SK-N-SH treated with all-trans-retinoic acid at 6 μM for 48 hours (cell line): ENCODE data around the gene RRAS.

ENCODE experiments used
- OSR1 ChIP-seq: fragments of 250-450 bp; sonication (Bioruptor Pico); IDR thresholded peaks from 2 replicates; pipeline ENCODE4 v1.8.0; 2022; ENCODE audit warnings: moderate library complexity, mild to moderate bottlenecking, inconsistent platforms
- PPARA ChIP-seq: fragments of 250-450 bp; sonication (Bioruptor Pico); IDR thresholded peaks from 2 replicates; pipeline ENCODE4 v1.5.0; 2020; ENCODE audit warnings: mild to moderate bottlenecking, borderline replicate concordance
- SNAI2 ChIP-seq: fragments of 250-450 bp; sonication (Bioruptor Pico); IDR thresholded peaks from 2 replicates; pipeline ENCODE4 v1.5.0; 2020; ENCODE audit warnings: mild to moderate bottlenecking, moderate library complexity
- ZC3H10 ChIP-seq: fragments of 250-450 bp; sonication (Bioruptor Pico); IDR thresholded peaks from 2 replicates; pipeline ENCODE4 v1.5.1; 2021; ENCODE audit warnings: mild to moderate bottlenecking, moderate library complexity
- ZFP30 ChIP-seq: fragments of 450-650 bp; formaldehyde crosslinking; IDR thresholded peaks from 2 replicates; pipeline ENCODE4 v1.5.0; 2022; ENCODE audit warnings: mild to moderate bottlenecking, moderate library complexity
- TF ChIP-seq, protein P1 (sequence below): fragments of 250-450 bp; sonication (Bioruptor Pico); IDR thresholded peaks from 2 replicates; pipeline ENCODE4 v1.5.1; 2021; ENCODE audit warnings: mild to moderate bottlenecking, moderate library complexity
- TF ChIP-seq, protein P2 (sequence below): fragments of 250-450 bp; sonication (Bioruptor Pico); IDR thresholded peaks from 2 replicates; pipeline ENCODE4 v1.5.1; 2020; ENCODE audit warnings: low read depth, mild to moderate bottlenecking, moderate library complexity
- TF ChIP-seq, protein P3 (sequence below): fragments of 250-450 bp; sonication (Bioruptor Pico); IDR thresholded peaks from 2 replicates; pipeline ENCODE4 v1.8.0; 2020; ENCODE audit warnings: mild to moderate bottlenecking, moderate library complexity, borderline replicate concordance

DNA sequence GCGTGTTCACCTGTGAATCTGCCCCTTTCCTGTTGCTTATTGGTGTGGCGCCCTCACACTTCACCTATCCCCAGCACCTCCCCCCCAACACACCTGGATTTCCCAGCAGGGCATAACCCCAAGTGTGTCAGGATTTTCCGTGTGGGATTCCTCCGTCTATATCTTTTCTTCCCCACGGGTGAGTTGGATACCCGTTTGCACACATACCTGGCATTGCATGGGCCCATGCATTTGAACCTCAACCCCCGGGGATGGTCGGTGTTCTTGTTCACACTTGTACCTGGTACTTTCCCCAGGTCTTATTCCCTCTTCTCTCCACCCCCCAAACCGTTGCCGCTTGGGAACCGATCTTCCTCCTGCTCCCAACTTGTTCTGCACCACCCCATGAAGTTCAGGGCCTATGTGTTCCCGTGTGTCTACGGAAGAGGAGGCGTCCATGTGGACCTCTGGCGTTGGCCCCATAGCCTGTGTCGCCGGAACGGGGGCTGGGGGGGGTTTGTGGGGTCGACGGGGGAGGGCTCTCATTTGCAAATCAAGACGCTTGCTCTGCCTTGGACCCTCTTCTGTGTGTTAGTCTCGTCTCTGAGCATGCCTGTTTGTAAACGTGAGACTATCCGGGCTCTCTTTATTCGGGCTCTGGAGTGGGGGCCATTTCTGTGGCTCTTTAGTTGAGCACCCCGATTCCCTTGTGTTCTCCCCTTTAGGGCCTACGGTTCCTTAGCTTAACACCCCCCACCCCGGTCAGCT, 47.3 kb downstream of the RRAS start:
- TF ChIP-seq, protein P1, sequence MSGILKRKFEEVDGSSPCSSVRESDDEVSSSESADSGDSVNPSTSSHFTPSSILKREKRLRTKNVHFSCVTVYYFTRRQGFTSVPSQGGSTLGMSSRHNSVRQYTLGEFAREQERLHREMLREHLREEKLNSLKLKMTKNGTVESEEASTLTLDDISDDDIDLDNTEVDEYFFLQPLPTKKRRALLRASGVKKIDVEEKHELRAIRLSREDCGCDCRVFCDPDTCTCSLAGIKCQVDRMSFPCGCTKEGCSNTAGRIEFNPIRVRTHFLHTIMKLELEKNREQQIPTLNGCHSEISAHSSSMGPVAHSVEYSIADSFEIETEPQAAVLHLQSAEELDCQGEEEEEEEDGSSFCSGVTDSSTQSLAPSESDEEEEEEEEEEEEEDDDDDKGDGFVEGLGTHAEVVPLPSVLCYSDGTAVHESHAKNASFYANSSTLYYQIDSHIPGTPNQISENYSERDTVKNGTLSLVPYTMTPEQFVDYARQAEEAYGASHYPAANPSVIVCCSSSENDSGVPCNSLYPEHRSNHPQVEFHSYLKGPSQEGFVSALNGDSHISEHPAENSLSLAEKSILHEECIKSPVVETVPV = no peak
- TF ChIP-seq, protein P2, sequence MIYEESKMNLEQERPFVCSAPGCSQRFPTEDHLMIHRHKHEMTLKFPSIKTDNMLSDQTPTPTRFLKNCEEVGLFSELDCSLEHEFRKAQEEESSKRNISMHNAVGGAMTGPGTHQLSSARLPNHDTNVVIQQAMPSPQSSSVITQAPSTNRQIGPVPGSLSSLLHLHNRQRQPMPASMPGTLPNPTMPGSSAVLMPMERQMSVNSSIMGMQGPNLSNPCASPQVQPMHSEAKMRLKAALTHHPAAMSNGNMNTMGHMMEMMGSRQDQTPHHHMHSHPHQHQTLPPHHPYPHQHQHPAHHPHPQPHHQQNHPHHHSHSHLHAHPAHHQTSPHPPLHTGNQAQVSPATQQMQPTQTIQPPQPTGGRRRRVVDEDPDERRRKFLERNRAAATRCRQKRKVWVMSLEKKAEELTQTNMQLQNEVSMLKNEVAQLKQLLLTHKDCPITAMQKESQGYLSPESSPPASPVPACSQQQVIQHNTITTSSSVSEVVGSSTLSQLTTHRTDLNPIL = no peak
- TF ChIP-seq ZC3H10 = no peak
- TF ChIP-seq PPARA (CRISPR knock-in tag) = no peak
- TF ChIP-seq OSR1 = no peak
- no peak for TF ChIP-seq ZFP30
- TF ChIP-seq SNAI2 (CRISPR knock-in tag) = no peak
- TF ChIP-seq, protein P3, sequence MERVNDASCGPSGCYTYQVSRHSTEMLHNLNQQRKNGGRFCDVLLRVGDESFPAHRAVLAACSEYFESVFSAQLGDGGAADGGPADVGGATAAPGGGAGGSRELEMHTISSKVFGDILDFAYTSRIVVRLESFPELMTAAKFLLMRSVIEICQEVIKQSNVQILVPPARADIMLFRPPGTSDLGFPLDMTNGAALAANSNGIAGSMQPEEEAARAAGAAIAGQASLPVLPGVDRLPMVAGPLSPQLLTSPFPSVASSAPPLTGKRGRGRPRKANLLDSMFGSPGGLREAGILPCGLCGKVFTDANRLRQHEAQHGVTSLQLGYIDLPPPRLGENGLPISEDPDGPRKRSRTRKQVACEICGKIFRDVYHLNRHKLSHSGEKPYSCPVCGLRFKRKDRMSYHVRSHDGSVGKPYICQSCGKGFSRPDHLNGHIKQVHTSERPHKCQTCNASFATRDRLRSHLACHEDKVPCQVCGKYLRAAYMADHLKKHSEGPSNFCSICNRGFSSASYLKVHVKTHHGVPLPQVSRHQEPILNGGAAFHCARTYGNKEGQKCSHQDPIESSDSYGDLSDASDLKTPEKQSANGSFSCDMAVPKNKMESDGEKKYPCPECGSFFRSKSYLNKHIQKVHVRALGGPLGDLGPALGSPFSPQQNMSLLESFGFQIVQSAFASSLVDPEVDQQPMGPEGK (CRISPR knock-in tag) = no peak; the same call in 1 of the 2 replicates
